ENCODE results near the gene FARS2.
"Not testable (repeated sequence)": the region's sequence is repeated elsewhere in the genome, so short reads cannot be mapped to it uniquely, and the experiment has no call there.

FARS2 gene

GRCh38 chr6:5553767-5554166 is 292.5 kb downstream of the FARS2 start:
- DNase-seq: no peak

GRCh38 chr6:5554226-5554625 is 292.9 kb downstream of the FARS2 start:
- DNase-seq: no peak

- no peak for DNase-seq
These were observed 294.7 kb downstream of the FARS2 start for GRCh38 chr6:5556011-5556410.

- DNase-seq: no peak
These were observed 296.2 kb downstream of the FARS2 start for GRCh38 chr6:5557506-5557905.

GRCh38 chr6:5559651-5560050 is 298.3 kb downstream of the FARS2 start:
- no peak for DNase-seq

GRCh38 chr6:5562277-5562676 is 301.0 kb downstream of the FARS2 start:
- no peak for DNase-seq

GRCh38 chr6:5563086-5563485 is 301.8 kb downstream of the FARS2 start:
- DNase-seq: no peak

- not testable (repeated sequence) for DNase-seq
These were observed 303.4 kb downstream of the FARS2 start for GRCh38 chr6:5564746-5565145.

GRCh38 chr6:5565971-5566370 is 304.7 kb downstream of the FARS2 start:
- no peak for DNase-seq

GRCh38 chr6:5566718-5567117 is 305.4 kb downstream of the FARS2 start:
- no peak for DNase-seq

- no peak for DNase-seq
These were observed 306.0 kb downstream of the FARS2 start for GRCh38 chr6:5567352-5567751.

- DNase-seq: no peak
These were observed 306.6 kb downstream of the FARS2 start for GRCh38 chr6:5567890-5568289.

GRCh38 chr6:5569491-5569890 is 308.2 kb downstream of the FARS2 start:
- no peak for DNase-seq

GRCh38 chr6:5570641-5571040 is 309.3 kb downstream of the FARS2 start:
- no peak for DNase-seq

GRCh38 chr6:5580736-5581581 is 319.6 kb downstream of the FARS2 start:
- no peak for DNase-seq

GRCh38 chr6:5582762-5583161 is 321.4 kb downstream of the FARS2 start:
- peak; percentile 18 for DNase-seq

GRCh38 chr6:5583528-5583927 is 322.2 kb downstream of the FARS2 start:
- no peak for DNase-seq

GRCh38 chr6:5584078-5584482 is 322.8 kb downstream of the FARS2 start:
- DNase-seq: peak; percentile 96

- no peak for DNase-seq
These were observed 326.3 kb downstream of the FARS2 start for GRCh38 chr6:5587648-5588047.

- no peak for DNase-seq
These were observed 328.3 kb downstream of the FARS2 start for GRCh38 chr6:5589422-5590141.

- no peak for DNase-seq
These were observed 328.9 kb downstream of the FARS2 start for GRCh38 chr6:5590187-5590586.

GRCh38 chr6:5592886-5593519 is 331.7 kb downstream of the FARS2 start:
- no peak for DNase-seq

- no peak for DNase-seq
These were observed 333.9 kb downstream of the FARS2 start for GRCh38 chr6:5595184-5595583.

- no peak for DNase-seq
These were observed 336.1 kb downstream of the FARS2 start for GRCh38 chr6:5597413-5597812.

Measured in fibroblast of upper back skin (primary cell).